GM12891 (cell line): ENCODE data around the gene PDE3A.

Experiments used
- POLR2A ChIP-seq: IDR thresholded peaks from 2 replicates; pipeline ENCODE4 v1.6.1; 2011; ENCODE audit warnings: low read depth, low read length, control low read depth
- POLR2AphosphoS5 ChIP-seq: IDR thresholded peaks from 2 replicates; pipeline ENCODE4 v1.6.1; 2011; ENCODE audit warnings: low read depth, low read length, control low read depth
- TAF1 ChIP-seq: IDR thresholded peaks from 2 replicates; pipeline ENCODE4 v1.6.1; 2011; ENCODE audit warnings: low read depth, low read length, control low read depth

DNA sequence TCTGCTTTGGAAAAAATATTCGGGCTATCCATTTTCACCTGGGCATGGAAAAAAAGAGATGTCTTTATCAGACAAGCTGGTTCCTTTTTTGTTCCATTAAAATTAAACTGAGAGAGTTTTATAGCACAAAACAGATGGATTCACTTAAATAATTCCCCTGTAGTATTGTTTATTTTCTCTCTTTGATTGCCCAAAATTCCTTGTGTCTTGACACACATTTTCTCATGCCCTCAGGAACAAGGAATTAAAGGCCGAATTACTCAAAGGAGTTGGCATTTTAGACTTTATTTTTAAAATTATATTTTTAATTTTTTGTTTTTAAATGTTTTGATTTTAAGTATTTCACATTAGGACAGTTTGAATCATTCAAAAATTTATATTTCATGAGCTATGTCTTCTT lies 257.2 kb downstream of the PDE3A start:
- TF ChIP-seq TAF1 (no peak), POLR2A (no peak), POLR2AphosphoS5 (no peak)
